ENCODE measurements around the gene ADAMTSL5. TPM values are rescaled to one million over a fixed set of nuclear protein-coding genes. Genes with fewer than 3 reads are reported as not detected.

Gene ADAMTSL5
- total RNA-seq, 4 donors from 2014 or later = 2.6 to 3.7 (median 2.7) TPM; not detected in 1

DNA sequence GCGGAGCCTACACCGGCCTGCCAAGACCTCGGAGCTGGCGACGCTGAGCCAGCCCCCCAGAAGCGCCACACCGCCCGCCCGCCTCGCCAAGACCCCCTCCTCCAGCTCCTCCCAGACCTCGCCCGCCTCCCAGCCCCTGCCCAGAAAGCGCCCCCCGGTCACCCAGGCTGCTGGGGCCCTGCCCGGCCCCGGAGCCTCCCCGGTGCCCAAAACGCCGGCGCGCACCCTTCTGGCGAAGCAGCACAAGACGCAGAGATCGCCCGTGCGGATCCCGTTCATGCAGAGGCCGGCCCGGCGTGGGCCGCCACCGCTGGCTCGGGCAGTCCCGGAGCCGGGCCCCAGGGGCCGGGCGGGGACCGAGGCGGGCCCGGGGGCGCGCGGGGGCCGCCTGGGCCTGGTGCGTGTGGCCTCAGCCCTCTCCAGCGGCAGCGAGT lies 44.0 kb downstream of the ADAMTSL5 start:
- H3K27me3 ChIP-seq = peaks cover 92% of the 10 kb centered on the region
- peaks cover 33 to 66% (median 54%) of the 10 kb centered on the region in 4 donors for H3K4me1 ChIP-seq
- DNase-seq = no peak
- intact Hi-C loops (cut with DNase I; ENCODE audit: low total_unique reads) = no loop called here
- in situ Hi-C loops (cut with MboI; ENCODE audit: low pct_ligation_motif_present in 1 of 4, low pct_unique_long_range_greater_than_20kb in 1 of 4, low sequenced_read_pairs in 3 of 4) = no loop called here
- H3K27ac ChIP-seq = no peak overlapping the region
- H3K4me3 ChIP-seq = peak overlapping the region in 2 of 4 donors; percentile 23 to 25
- no CpG with 5 or more reads among the region's 47 CpGs for WGBS, 2 donors (ENCODE audit: low coverage in 1 of 2)
- H3K36me3 ChIP-seq = no peaks in the 10 kb centered on the region
- H3K9me3 ChIP-seq = no peaks in the 10 kb centered on the region
- TF ChIP-seq, protein P1, sequence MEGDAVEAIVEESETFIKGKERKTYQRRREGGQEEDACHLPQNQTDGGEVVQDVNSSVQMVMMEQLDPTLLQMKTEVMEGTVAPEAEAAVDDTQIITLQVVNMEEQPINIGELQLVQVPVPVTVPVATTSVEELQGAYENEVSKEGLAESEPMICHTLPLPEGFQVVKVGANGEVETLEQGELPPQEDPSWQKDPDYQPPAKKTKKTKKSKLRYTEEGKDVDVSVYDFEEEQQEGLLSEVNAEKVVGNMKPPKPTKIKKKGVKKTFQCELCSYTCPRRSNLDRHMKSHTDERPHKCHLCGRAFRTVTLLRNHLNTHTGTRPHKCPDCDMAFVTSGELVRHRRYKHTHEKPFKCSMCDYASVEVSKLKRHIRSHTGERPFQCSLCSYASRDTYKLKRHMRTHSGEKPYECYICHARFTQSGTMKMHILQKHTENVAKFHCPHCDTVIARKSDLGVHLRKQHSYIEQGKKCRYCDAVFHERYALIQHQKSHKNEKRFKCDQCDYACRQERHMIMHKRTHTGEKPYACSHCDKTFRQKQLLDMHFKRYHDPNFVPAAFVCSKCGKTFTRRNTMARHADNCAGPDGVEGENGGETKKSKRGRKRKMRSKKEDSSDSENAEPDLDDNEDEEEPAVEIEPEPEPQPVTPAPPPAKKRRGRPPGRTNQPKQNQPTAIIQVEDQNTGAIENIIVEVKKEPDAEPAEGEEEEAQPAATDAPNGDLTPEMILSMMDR (IDR thresholded peaks at IDR 0.05) = no peak
- no peak for TF ChIP-seq EP300 (IDR thresholded peaks at IDR 0.05; ENCODE audit: low read depth)
- no peak for TF ChIP-seq POLR2AphosphoS5 (IDR thresholded peaks at IDR 0.05)
- no peak for TF ChIP-seq POLR2A (IDR thresholded peaks at IDR 0.05)

DNA sequence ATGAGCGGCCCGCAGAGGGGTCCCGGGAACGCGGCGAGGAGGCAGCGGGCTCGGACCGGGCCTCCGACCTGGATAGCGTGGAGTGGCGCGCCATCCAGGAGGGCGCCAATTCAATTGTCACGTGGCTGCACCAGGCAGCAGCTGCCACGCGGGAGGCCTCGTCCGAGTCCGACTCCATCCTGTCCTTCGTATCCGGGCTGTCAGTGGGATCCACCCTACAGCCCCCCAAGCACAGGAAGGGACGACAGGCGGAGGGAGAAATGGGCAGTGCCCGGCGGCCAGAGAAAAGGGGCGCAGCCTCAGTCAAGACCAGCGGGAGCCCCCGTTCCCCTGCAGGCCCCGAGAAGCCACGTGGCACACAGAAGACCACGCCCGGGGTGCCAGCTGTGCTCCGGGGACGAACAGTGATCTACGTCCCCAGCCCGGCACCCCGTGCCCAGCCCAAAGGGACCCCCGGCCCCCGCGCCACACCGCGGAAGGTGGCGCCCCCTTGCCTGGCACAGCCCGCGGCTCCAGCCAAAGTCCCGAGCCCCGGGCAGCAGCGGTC lies 44.5 kb downstream of the ADAMTSL5 start:
- intact Hi-C loops (cut with DNase I; ENCODE audit: low total_unique reads) = no loop called here
- Histone ChIP-seq H3K9me3 (no peaks in the 10 kb centered on the region), H3K27ac (no peak overlapping the region), H3K27me3 (peaks cover 89% of the 10 kb centered on the region), H3K36me3 (no peaks in the 10 kb centered on the region), H3K4me3 (peak overlapping the region in 1 of 4 donors; percentile 25), H3K4me1 (peaks cover 33 to 66% (median 54%) of the 10 kb centered on the region in 4 donors)
- no peak for TF ChIP-seq POLR2AphosphoS5 (IDR thresholded peaks at IDR 0.05)
- TF ChIP-seq POLR2A (IDR thresholded peaks at IDR 0.05) = no peak
- TF ChIP-seq, protein P1 (IDR thresholded peaks at IDR 0.05) = no peak
- TF ChIP-seq EP300 (IDR thresholded peaks at IDR 0.05; ENCODE audit: low read depth) = no peak
- WGBS, 2 donors (ENCODE audit: low coverage in 1 of 2) = 12% methylated on average over 32 of the region's 49 CpGs; no CpG with 5 or more reads in 1 of the 2 donors
- no peak for DNase-seq
- in situ Hi-C loops (cut with MboI; ENCODE audit: low pct_ligation_motif_present in 1 of 4, low pct_unique_long_range_greater_than_20kb in 1 of 4, low sequenced_read_pairs in 3 of 4) = no loop called here

GRCh38 chr19:1467490-1468273 lies 45.1 kb downstream of the ADAMTSL5 start:
- intact Hi-C loops (cut with DNase I; ENCODE audit: low total_unique reads) (no loop called here), in situ Hi-C loops (cut with MboI; ENCODE audit: low pct_ligation_motif_present in 1 of 4, low pct_unique_long_range_greater_than_20kb in 1 of 4, low sequenced_read_pairs in 3 of 4) (no loop called here)
- H3K36me3 ChIP-seq = no peaks in the 10 kb centered on the region
- peaks cover 33 to 66% (median 54%) of the 10 kb centered on the region in 4 donors for H3K4me1 ChIP-seq
- no peak overlapping the region for H3K27ac ChIP-seq
- H3K4me3 ChIP-seq = peak overlapping the region in 1 of 4 donors; percentile 5
- H3K27me3 ChIP-seq = peaks cover 82% of the 10 kb centered on the region
- no peak for TF ChIP-seq EP300 (IDR thresholded peaks at IDR 0.05; ENCODE audit: low read depth)
- TF ChIP-seq POLR2AphosphoS5 (IDR thresholded peaks at IDR 0.05) = no peak
- TF ChIP-seq POLR2A (IDR thresholded peaks at IDR 0.05) = no peak
- TF ChIP-seq, protein P1 (IDR thresholded peaks at IDR 0.05) = no peak
- H3K9me3 ChIP-seq = no peaks in the 10 kb centered on the region
- WGBS, 2 donors (ENCODE audit: low coverage in 1 of 2) = 14% methylated on average over 35 of the region's 92 CpGs; no CpG with 5 or more reads in 1 of the 2 donors
- DNase-seq = no peak

- H3K36me3 ChIP-seq = no peaks in the 10 kb centered on the region
- H3K27me3 ChIP-seq = peaks cover 77% of the 10 kb centered on the region
- no peak for DNase-seq
- H3K4me1 ChIP-seq = peaks cover 33 to 63% (median 53%) of the 10 kb centered on the region in 4 donors
- TF ChIP-seq, protein P1 (IDR thresholded peaks at IDR 0.05) = no peak
- TF ChIP-seq POLR2AphosphoS5 (IDR thresholded peaks at IDR 0.05) (no peak), EP300 (IDR thresholded peaks at IDR 0.05; ENCODE audit: low read depth) (no peak), POLR2A (IDR thresholded peaks at IDR 0.05) (no peak)
- H3K27ac ChIP-seq = no peak overlapping the region
- WGBS, 2 donors (ENCODE audit: low coverage in 1 of 2) = 0% methylated on average over 7 of the region's 36 CpGs; no CpG with 5 or more reads in 1 of the 2 donors
- H3K9me3 ChIP-seq = no peaks in the 10 kb centered on the region
- H3K4me3 ChIP-seq = peak overlapping the region in 1 of 4 donors; percentile 5
- intact Hi-C loops (cut with DNase I; ENCODE audit: low total_unique reads) = no loop called here
- in situ Hi-C loops (cut with MboI; ENCODE audit: low pct_ligation_motif_present in 1 of 4, low pct_unique_long_range_greater_than_20kb in 1 of 4, low sequenced_read_pairs in 3 of 4) = no loop called here
These were observed 45.7 kb downstream of the ADAMTSL5 start for GRCh38 chr19:1467215-1467489.

All from transverse colon (tissue), 4 donors.